Panc1 (cell line): ENCODE data around the gene ALPL.

ENCODE experiments used
- TCF7L2 ChIP-seq: IDR thresholded peaks from 2 replicates; pipeline ENCODE4 v1.6.1; 2011; ENCODE audit warnings: mild to moderate bottlenecking, low read depth, low read length, inconsistent platforms
- TF ChIP-seq, protein P1 (sequence below): fragments of 450-650 bp; IDR thresholded peaks from 2 replicates; pipeline ENCODE4 v1.5.1; 2017; ENCODE audit warnings: mild to moderate bottlenecking

DNA sequence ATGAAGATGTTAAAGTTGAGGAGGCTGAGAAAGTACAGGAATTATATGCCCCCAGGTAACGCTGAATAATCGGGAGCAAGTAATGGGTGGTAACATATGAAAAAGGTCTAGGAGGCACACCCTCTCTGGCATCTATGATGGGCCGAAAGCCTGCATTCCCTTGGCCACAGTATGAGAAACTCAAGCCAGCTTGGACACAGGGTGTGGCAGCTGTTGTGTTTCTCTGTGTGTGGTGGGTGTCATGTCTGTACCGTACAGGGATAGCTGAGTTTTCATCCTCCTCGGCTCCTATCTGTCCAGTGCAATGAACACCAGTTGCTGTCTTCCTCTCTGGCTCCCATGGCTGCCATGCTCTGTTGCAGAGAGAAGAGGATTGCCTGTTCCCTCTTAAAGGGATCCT lies 36.4 kb upstream of the ALPL start:
- TF ChIP-seq, protein P1, sequence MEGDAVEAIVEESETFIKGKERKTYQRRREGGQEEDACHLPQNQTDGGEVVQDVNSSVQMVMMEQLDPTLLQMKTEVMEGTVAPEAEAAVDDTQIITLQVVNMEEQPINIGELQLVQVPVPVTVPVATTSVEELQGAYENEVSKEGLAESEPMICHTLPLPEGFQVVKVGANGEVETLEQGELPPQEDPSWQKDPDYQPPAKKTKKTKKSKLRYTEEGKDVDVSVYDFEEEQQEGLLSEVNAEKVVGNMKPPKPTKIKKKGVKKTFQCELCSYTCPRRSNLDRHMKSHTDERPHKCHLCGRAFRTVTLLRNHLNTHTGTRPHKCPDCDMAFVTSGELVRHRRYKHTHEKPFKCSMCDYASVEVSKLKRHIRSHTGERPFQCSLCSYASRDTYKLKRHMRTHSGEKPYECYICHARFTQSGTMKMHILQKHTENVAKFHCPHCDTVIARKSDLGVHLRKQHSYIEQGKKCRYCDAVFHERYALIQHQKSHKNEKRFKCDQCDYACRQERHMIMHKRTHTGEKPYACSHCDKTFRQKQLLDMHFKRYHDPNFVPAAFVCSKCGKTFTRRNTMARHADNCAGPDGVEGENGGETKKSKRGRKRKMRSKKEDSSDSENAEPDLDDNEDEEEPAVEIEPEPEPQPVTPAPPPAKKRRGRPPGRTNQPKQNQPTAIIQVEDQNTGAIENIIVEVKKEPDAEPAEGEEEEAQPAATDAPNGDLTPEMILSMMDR = no peak
- no peak for TF ChIP-seq TCF7L2
